IPS-NIHi7 (cell line): ENCODE data around the gene ACY1.
A peak's percentile ranks its signal among the peaks of the same experiment; 100 is the strongest.
"Not testable (repeated sequence)": the region's sequence is repeated elsewhere in the genome, so short reads cannot be mapped to it uniquely, and the experiment has no call there.

Experiments
- DNase-seq: peaks from one replicate; pipeline ENCODE4 v3.0.0; 2012; ENCODE audit warnings: mixed read lengths; ENCODE audit errors: extremely low spot score

The ACY1 gene

DNA sequence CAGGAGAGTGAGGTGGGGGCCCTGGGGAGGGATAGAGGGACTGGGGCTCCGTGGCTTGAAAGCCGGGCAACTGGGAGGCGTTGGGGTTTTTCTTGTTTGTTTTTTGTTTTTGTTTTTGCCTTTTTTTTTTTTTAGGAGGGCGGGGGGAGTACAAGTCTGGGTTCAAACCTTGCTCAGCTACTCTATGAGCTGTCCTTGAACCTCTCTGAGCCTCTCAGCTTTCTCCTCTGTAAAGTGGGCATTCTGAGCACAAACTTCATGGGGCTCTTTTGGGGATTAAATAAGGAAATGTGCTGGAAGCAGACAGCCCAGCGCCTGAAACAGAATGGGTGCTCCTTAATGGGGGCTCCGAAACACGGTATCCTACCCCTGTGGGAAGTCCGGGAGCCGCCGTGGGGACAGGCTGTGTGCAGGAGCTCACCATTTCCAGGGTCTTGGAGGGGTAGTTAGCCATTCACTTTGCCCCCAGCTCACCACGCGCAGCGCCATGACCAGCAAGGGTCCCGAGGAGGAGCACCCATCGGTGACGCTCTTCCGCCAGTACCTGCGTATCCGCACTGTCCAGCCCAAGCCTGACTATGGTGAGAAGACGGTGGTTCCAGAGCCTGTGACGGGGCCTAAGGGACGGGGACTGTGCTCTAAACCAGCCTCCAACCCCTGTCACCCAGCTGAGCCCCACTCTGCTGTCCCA, 388 bp downstream of the ACY1 start:
- no peak for DNase-seq

DNA sequence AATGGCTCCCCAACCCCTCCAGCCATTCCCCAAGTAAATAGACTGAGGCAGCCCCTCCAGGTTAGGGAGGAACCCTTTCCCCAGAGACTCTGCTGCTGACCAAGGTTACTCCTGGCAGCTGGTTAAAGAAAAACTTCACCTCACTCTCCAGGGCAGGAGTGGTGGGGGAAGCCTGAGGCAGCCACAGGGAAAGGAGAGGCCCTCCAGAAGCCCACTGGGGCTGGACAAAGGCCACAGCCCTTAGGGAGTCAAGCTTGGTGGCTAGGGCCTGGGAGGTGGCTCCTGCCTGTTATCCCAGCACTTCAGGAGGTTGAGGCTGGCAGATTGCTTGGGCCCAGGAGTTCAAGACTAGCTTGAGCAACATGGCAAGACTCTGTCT, 923 bp downstream of the ACY1 start:
- DNase-seq: no peak

DNA sequence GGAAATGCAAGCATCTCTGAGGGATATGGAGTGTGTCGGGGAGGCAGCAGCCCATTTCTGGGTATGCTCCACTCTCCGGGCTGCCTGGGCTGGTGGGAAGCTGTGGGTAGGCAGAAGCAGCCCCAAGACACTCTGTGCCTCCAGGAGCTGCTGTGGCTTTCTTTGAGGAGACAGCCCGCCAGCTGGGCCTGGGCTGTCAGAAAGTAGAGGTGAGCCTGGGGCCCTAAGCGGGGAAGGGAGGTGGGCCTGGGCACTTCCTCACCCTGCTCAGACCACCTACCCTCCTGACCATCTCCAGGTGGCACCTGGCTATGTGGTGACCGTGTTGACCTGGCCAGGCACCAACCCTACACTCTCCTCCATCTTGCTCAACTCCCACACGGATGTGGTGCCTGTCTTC, 1.7 kb downstream of the ACY1 start:
- no peak for DNase-seq

DNA sequence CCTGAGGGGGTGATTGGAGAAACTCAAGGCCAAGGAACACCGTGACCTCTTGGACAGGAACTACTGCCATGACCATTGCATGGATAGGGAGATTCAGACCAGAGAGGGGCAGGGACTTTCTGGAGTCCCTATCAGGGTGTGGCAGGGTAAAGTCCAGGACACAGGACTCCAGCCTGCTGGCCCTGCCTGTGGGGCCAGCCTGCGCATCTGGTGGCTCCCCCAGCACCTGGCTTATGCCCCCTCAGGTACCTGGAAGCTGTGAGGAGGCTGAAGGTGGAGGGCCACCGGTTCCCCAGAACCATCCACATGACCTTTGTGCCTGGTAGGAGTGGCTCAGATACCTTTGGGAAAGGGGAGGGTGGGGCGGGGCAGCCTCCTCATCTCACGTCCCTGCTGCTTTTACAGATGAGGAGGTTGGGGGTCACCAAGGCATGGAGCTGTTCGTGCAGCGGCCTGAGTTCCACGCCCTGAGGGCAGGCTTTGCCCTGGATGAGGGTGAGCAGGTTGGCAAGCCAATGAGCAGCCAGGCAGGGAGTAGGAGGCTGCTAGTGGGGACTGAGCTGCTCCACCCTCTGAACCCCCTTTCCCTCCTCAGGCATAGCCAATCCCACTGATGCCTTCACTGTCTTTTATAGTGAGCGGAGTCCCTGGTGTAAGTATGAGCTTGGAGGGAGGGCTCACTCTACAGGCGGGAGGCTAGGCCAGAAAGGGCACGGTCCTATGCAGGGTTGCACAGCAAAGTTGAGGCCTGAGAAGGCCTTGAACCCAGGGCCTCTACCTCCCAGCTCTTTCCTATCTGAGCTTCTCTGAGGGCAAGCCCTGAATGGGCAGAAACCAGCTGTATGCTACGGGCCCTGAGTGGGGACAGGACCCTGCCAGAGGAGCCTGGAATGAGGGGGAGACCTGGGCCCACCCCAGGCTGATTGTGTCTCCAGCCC, 2.9 kb downstream of the ACY1 start:
- no peak for DNase-seq

DNA sequence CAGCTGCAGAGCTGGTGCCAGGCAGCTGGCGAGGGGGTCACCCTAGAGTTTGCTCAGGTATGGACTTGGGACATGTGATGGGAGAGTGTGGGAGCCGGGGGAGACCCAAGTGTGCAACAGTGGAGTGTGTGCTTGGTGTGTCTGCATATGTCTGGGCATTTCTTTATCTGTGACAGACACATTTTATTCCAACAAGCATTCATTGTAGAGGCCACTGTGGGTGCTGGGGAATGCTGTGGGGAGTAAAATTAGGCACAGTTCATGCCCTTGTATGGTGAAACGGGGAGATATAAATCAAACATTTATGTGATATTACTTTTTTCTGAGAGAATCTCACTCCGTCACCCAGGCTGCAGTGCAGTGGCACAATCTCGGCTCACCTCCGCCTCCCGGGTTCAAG, 4.2 kb downstream of the ACY1 start:
- DNase-seq: no peak

DNA sequence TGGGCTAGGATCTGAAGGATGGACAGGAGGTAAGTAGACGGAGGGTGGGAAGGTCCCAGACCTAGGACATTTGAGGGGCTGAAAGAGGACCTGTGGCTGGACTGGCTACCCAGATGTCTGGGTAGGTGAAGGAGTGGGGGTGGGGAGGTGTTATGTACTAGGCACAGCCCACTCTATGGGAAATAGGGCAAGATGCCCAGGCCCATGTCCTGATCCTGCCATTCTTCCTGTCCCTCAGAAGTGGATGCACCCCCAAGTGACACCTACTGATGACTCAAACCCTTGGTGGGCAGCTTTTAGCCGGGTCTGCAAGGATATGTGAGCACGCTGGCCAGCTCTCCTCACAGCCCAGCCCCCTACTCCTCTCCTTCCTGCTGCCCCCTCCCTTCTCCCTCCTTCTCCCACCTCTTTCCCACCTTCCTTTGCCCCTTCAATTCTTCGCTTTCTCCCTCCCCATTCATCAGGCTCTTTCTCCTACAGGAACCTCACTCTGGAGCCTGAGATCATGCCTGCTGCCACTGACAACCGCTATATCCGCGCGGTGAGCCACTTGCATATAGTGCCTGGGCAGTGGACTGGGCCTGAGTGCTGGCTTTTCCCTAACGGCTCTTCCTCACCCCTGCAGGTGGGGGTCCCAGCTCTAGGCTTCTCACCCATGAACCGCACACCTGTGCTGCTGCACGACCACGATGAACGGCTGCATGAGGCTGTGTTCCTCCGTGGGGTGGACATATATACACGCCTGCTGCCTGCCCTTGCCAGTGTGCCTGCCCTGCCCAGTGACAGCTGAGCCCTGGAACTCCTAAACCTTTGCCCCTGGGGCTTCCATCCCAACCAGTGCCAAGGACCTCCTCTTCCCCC, 5.2 kb downstream of the ACY1 start:
- no peak for DNase-seq

DNA sequence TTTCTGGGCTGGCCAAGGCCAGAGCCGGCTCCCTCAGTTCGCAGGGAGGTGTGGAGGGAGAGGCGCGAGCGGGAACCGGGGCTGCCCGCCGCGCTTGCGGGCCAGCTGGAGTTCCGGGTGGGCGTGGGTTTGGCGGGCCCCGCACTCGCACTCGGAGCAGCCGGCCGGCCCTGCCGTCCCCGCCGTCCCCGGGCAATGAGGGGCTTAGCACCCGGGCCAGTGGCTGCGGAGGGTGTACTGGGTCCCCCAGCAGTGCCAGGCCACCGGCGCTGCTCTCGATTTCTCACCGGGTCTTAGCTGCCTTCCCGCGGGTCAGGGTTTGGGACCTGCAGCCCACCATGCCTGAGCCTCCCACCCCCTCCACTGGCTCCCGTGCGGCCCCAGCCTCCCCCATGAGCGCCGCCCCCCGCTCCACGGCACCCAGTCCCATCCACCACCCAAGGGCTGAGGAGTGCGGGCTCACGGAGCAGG, 7.2 kb downstream of the ACY1 start:
- DNase-seq: not testable (repeated sequence)

DNA sequence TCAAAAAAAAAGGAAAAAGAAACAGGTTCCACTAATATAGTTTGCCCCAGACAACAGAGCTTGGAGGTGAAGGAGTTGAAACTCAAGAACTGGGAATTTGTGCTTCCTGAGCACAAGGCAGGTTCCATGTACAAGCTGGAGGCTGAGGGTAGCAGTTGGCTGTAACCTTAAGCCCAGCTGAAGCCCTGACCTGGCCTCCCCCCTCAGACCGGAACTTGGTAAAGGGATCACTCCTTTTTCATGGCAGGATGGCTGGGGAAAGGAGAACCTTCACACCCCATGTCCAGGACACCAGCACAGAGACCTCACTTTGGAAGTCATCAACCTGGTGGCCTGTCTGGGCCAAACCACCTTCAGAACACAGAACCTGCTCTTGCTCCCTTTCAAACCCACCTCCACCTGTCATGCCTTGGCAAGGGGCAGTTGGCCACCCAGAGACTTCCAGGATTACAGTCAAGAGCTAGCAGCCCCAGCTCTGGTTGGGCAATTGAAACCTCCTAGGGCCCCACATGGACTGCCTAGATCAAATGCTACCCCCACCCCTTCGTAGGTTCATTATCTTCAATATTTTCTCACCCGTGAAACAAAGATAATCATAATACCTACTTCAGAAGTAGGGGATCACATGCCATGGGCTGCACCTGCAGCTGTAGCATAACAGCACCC, 8.8 kb downstream of the ACY1 start:
- no peak for DNase-seq

DNA sequence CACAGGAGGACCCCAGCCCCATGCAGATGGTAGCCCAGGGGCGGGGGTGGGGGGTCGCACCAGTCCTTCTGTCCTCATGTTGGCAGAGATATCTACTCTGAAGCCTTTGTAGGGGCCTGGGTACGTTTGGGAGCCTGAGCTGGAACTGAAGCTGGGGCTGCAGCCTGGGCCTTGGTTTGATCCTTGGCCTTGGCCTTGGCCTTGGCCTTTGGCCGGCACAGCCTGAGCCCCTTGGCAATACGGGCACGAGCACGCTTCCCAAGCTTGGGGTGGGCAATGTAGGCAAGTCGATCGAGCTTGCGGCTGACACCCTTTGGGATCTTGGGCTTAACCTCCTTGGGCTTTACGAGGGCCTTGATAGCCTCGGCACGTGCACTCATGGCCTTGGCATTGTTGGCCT, 10.3 kb downstream of the ACY1 start:
- DNase-seq: not testable (repeated sequence)

DNA sequence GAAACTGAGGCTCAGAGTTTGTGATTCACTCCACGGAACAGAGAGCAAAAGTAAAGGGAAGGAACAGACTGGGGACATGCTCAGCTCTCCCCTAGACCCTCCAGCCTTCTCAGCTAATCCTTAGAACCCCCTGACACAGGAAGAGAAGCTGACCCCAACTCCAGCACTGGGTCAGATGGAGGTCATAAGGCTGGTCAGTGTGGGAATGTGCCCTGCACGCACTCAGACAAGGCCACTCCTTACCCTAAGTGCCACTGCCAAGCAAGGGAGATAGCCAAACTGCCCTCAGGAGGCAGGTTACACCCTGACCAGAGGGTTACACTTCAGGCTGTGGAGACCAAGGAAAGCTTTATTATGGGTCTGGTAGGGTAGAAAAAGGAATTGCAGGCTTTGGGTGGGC, 11.2 kb downstream of the ACY1 start:
- no peak for DNase-seq

DNA sequence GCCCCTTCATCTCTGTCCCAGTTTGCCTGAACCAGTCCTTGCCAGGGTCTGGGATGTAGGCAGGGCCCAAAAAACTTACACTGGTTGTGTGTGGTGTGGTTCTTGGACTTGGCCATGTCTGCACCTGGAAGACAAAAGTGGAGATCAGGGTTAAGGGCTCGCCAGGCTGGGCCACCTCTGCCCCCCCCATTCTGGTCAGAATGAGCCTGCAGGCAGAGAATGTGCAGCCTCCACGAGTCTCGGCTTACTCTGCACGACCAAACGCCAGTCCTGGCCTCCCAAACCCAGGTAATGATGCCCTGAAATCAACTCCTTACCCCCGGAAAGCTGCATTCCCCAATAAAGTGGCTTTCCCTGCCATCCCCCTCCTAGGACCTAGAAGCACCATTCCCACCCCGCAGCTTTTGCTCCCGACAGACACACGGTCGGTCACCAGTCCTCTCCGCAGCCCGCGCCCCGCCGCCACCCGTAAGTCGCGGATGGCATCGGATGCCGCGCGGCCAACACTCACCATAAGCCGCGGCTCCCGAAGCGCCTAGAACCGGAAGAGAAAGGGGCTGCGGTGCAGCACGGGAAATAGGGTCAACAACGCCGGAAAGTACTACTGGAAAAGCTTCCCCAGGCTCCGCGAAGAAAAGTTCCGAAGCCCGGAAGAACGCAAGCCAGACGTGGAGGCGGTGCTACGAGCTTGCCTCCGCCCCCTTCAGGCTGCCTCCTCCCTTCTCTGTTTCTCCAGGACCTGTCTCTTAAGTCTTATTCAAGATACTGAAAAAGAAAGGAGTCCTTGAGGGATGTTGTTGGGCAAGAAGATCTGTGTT, 12.2 kb downstream of the ACY1 start, which contains the start of gene RPL29:
TSS of gene RPL29 (minus strand) at position 550 of the 818 bp plus-strand sequence. CDS start at position 116, 434 bp downstream.
- peak; percentile 89 for DNase-seq

DNA sequence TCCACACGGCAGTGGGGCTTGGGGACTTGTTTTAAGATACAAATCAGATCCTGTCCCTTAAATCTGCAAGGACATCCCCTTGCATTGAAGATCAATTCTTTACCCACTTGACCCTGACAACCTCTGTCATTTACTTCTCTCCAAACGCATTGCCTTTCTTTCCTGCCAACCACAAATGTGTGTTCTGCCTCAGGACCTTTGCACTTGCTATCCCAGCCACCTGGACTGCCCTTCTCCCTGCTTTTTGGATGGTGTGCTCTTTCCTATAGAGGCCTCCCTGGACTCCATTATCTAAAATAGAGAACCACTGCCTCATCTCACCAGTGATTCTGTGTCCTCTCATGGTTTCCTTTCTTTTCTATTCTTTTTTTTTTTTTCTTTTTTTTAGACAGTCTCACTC, 13.8 kb downstream of the ACY1 start:
- no peak for DNase-seq

DNA sequence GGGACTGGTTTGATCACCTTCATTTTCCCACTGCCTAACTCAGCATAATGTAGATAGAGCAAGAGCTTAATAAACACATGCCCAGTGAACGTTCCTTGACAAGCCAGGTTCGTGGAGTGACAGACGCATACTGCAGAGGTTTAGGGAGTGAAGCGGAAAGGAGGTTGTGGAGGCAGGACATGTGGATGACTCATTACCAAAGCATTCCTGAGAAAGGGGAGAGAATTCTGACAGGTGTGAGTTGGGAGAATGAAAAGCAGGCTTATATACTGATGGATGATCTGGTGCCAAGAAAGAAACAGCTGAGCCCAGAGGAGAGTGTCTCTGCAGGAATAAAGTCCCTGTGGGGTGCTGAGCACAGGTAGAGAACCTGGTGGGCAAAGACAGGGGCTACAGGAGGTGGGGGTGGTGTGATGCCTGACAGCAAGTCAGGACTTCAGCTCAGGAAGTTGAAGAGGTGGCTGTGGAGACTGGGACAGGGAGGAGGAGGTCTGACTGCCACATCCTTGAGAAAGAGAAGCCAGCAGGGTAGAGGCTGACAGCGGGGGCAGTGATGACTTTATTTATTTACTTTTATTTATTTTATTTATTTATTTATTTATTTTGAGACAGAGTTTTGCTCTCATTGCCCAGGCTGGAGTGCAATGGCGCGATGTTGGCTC, 14.7 kb downstream of the ACY1 start:
- DNase-seq: no peak

DNA sequence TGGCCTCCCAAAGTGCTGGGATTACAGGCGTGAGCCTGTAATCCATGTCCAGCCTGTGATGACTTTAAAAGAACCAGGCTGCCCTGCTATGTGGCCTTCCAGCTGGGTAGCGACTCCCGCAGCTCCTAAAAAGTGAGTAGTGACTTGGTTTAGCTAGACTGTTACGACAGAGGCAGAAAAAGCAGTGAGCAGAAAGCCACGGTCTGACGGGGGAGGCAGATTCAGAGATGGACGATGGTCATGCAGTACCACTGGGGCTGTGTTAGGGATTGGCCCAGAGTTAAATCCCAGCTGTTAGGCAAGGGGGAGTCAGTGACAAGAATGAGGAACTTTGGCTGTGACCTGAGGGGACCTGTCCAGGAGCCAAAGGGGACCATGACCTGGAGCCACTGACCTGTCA, 15.4 kb downstream of the ACY1 start:
- DNase-seq: no peak

DNA sequence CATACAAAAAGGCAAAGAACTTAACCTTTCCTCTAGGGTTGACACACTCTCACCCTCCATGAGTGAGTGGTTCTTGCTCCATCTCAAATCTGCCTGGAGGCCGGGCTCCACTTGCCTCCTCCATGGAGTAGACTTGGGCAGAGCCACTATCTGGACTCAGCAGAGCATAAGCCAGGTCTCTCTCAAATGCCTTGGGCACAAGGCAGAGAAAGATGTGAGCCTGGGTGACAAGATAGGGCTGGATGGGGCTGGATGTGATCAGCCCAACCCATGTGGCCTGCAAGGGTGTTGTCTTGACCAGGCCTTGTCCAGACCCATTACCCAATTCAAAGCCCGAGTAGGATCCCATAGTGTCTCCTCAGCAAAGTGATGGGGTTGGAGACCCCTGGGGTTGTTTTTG, 16.5 kb downstream of the ACY1 start:
- DNase-seq: no peak

DNA sequence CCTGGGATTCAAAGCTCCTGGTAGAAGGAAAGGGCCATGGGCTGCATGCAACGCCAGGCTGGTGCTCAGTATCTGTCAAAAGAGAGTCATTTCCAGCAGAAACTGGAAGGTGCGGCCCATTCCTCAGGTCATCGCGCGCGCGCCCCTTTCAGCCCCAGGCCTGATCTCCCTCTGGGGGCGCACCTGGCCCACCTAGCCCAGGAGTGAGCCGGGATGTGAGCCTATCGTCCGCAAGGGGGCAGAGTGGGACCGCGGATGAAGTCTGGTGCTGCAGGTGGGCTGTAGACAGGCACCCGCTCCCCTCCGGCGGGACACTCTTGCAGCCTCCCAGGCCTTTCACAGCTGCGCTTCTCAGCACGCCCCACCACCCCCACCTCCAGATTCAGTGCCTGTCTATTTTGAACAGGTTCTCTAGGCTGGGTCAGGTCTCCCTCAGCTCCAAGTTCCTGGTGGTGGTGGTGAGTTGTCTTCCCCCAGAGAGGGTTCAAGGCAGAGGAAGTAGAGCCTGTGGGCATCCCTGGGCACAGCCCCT, 18.2 kb downstream of the ACY1 start:
- DNase-seq: peak; percentile 95

DNA sequence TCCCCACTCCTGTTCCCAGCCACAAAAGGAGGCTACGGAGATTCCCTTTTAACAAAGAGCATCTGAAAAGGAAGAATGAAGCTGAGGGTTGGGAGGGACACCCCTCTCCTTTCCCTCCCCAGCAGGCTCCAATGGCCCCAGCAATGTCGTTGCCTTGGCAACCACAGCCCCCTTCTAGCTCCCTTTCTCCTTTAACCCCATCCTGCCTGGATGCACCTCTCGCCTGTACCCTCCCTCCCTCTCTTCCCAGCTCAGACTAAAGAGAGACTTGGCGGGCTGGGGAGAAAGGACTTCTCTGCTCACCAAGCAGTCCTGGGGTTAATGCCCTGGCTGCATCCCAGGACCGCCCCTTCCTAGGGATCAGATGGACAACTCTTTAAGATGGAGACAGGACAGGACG, 19.4 kb downstream of the ACY1 start:
- DNase-seq: no peak

DNA sequence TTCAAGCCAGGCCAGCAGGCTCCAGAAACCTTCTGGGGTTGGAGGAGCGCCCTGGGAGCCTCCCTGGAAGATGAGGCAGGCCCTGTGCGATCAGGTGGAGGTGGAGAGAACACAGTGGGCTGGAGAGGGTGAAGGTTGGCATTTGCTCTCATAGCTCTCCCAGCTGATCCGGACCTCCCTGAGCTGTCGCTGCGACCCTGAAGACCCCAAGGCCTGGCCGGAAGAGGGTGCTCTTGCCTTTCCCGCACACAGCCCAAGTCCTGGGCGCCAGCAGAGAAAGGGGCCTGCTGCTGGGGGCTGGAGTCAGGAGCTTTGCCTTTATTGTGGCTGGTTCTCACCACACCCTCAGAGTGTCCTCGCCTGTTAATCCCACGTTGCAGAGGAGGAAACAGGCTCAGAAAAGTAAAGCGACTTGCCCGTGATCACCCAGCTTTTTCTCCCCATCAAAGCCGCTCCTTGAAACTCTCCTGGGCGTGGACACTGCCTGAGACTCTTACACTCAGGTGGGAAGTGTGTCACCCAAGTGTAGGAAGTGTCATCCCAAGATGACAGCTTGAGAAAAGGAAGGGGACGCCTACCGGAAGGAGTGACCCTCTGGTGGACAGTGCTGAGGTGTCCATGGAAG, 20.9 kb downstream of the ACY1 start:
- peak; percentile 82 for DNase-seq

DNA sequence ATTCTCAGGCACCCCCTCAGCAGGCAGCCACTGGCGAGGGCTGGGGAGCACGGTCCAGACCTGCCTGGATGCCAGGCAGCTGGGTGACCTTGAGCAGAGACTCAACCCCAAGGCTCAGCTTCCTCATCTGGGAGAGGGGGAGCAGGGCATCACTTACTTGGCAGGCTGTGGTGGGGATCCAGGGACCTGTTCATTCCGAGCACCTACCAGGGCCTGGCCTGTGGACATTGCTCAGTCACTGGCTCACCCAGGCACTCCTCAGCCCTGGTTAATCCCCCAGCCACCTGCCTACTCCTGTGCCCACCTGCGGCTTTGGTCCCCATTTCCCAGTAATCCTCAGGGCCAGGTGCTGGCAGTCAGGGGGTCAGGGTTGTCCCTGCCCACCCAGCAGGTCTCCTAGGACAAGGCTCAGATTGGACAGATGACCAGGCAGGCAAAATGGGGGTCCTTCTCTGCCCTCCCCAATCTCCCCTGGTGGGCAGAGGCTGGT, 21.6 kb downstream of the ACY1 start:
- DNase-seq: no peak
